Measurements from ENCODE around the gene PTPRT. TPM values are rescaled to one million over a fixed set of nuclear protein-coding genes. Genes with fewer than 3 reads are reported as not detected.

The PTPRT gene
- total and polyA plus RNA-seq, 10 of the 15 experiments (the other 5 are each of a cell fraction or from before 2014, with no cell fraction given), result not detected

- RAD21 ChIA-PET (ENCODE audit: unreplicated experiment), result no interaction called here
- SMC1A ChIA-PET (ENCODE audit: uncharacterized antibody, unreplicated experiment), result no interaction called here
- intact Hi-C loops (cut with micrococcal nuclease; ENCODE audit: unreplicated experiment), result no loop called here
- FAIRE-seq (no peak), DNase-seq (ENCODE audit: low read depth, low spot score) (no peak), ATAC-seq (no peak)
- no peak for TF ChIP-seq FOS (IDR thresholded peaks at IDR 0.05; ENCODE audit: borderline replicate concordance, extremely low read depth, insufficient read length)
- no peak for TF ChIP-seq RB1 (IDR thresholded peaks at IDR 0.05; ENCODE audit: borderline replicate concordance)
- no peak for TF ChIP-seq ELK1 (IDR thresholded peaks at IDR 0.05; ENCODE audit: low read depth, low read length)
- TF ChIP-seq TCF3 (IDR thresholded peaks at IDR 0.05; ENCODE audit: borderline replicate concordance, insufficient read depth, low read depth, low read length), result no peak
- no peak for TF ChIP-seq SMC3 (IDR thresholded peaks at IDR 0.05; ENCODE audit: borderline replicate concordance, low read length)
- no peak for TF ChIP-seq ZNF217 (IDR thresholded peaks at IDR 0.05)
- no peak for TF ChIP-seq PRDM15 (CRISPR knock-in tag; IDR thresholded peaks at IDR 0.05)
- TF ChIP-seq POU2F2 (IDR thresholded peaks at IDR 0.05; ENCODE audit: borderline replicate concordance, low read depth, low read length), result no peak
- TF ChIP-seq HDGF (IDR thresholded peaks at IDR 0.05), result no peak
- TF ChIP-seq CBX3 (IDR thresholded peaks at IDR 0.05; ENCODE audit: borderline replicate concordance, low read depth), result no peak
- no peak for TF ChIP-seq WRNIP1 (IDR thresholded peaks at IDR 0.05; ENCODE audit: borderline replicate concordance, low read depth, low read length)
- no peak for TF ChIP-seq NKRF (conservative IDR thresholded peaks at IDR 0.05)
- TF ChIP-seq MXI1 (IDR thresholded peaks at IDR 0.05; ENCODE audit: low read depth, low read length), result no peak
- H3K79me2 ChIP-seq (ENCODE audit: control insufficient read depth, insufficient read depth, low read length), result no peaks in the 10 kb centered on the region
- CTCF ChIA-PET, result interaction anchor here (0.6 kb wide), 1 partner anchor 743 kb away, joined by 3 read pairs; no protein-coding TSS in a partner anchor
- no peaks in the 10 kb centered on the region for H4K20me1 ChIP-seq (ENCODE audit: control insufficient read depth, insufficient read depth)
- H3K4me1 ChIP-seq (ENCODE audit: control insufficient read depth, insufficient read depth, low read length), result no peaks in the 10 kb centered on the region
- H3K36me3 ChIP-seq (ENCODE audit: control insufficient read depth in 2 of 2, insufficient read depth in 2 of 2, low read length in 1 of 2), result no peaks in the 10 kb centered on the region
- WGBS (ENCODE audit: insufficient coverage, insufficient replicate concordance, low lambda C conversion rate, missing lambda C conversion rate), result 4% methylated on average over 4 of the region's 4 CpGs
- H3K27ac ChIP-seq (ENCODE audit: control insufficient read depth, insufficient read depth), result no peak overlapping the region
- no peak overlapping the region for H3K9ac ChIP-seq (ENCODE audit: control insufficient read depth, insufficient read depth, low read length)
- no peaks in the 10 kb centered on the region for H3K9me3 ChIP-seq (replicated peaks; ENCODE audit: control insufficient read depth, insufficient read depth, low read length)
- no peak overlapping the region for H3K4me2 ChIP-seq (ENCODE audit: control insufficient read depth, insufficient read depth)
- POLR2A ChIA-PET, result no interaction called here
- no peaks in the 10 kb centered on the region for H3K27me3 ChIP-seq (replicated peaks in 1 of 2; ENCODE audit: control insufficient read depth in 2 of 2, insufficient read depth in 2 of 2, low read length in 1 of 2)
- H3K4me3 ChIP-seq, result no peak overlapping the region
- no TSS peak for BruUV-seq (replicated peaks)
- no peak overlapping the region for H2AFZ ChIP-seq (ENCODE audit: control insufficient read depth, low read depth, low read length)
- in situ Hi-C loops (cut with MboI), result no loop called here
These were observed 579.6 kb downstream of the PTPRT start for GRCh38 chr20:42610070-42610469.
